HG03108 (cell line): Measurements from ENCODE around the gene C3orf22.
"Not testable (repeated sequence)": the region's sequence is repeated elsewhere in the genome, so short reads cannot be mapped to it uniquely, and the experiment has no call there.

ENCODE experiments used
- ATAC-seq: cut with Tn5 transposase; IDR thresholded peaks from one replicate; pipeline ENCODE4 v1.9.1; 2021; ENCODE audit warnings: moderate library complexity; ENCODE audit not compliant: unreplicated experiment

The C3orf22 gene

GRCh38 chr3:126543457-126544061 lies 15.2 kb downstream of the C3orf22 start:
- ATAC-seq, result no peak

- no peak for ATAC-seq
These were observed 16.1 kb downstream of the C3orf22 start for GRCh38 chr3:126542340-126543241.

- no peak for ATAC-seq
These were observed 16.9 kb downstream of the C3orf22 start for GRCh38 chr3:126541628-126542339.

- no peak for ATAC-seq
These were observed 17.6 kb downstream of the C3orf22 start for GRCh38 chr3:126540951-126541627.

- no peak for ATAC-seq
These were observed 18.3 kb downstream of the C3orf22 start for GRCh38 chr3:126540342-126540849.

GRCh38 chr3:126539558-126540250 lies 19.0 kb downstream of the C3orf22 start:
- no peak for ATAC-seq

- ATAC-seq, result no peak
These were observed 19.8 kb downstream of the C3orf22 start for GRCh38 chr3:126538966-126539365.

GRCh38 chr3:126538316-126538715 lies 20.4 kb downstream of the C3orf22 start:
- ATAC-seq, result no peak

- no peak for ATAC-seq
These were observed 20.9 kb downstream of the C3orf22 start for GRCh38 chr3:126537730-126538281.

- no peak for ATAC-seq
These were observed 21.5 kb downstream of the C3orf22 start for GRCh38 chr3:126537116-126537729.

- no peak for ATAC-seq
These were observed 22.6 kb downstream of the C3orf22 start for GRCh38 chr3:126536126-126536525.

- ATAC-seq, result no peak
These were observed 23.1 kb downstream of the C3orf22 start for GRCh38 chr3:126535636-126536035.

- not testable (repeated sequence) for ATAC-seq
These were observed 24.0 kb downstream of the C3orf22 start for GRCh38 chr3:126534716-126535115.

- ATAC-seq, result no peak
These were observed 25.2 kb downstream of the C3orf22 start for GRCh38 chr3:126533506-126533905.

- no peak for ATAC-seq
These were observed 27.7 kb downstream of the C3orf22 start for GRCh38 chr3:126531051-126531330.

GRCh38 chr3:126530171-126531050 lies 28.3 kb downstream of the C3orf22 start:
- no peak for ATAC-seq

GRCh38 chr3:126529585-126530170 lies 29.1 kb downstream of the C3orf22 start:
- no peak for ATAC-seq

GRCh38 chr3:126528800-126529541 lies 29.8 kb downstream of the C3orf22 start:
- no peak for ATAC-seq
